ENCODE data around the gene TBX1. TPM values are rescaled to one million over a fixed set of nuclear protein-coding genes. Genes with fewer than 3 reads are reported as not detected.

Gene TBX1
- total RNA-seq, 1 experiment from 2014 or later: 3.9 TPM

DNA sequence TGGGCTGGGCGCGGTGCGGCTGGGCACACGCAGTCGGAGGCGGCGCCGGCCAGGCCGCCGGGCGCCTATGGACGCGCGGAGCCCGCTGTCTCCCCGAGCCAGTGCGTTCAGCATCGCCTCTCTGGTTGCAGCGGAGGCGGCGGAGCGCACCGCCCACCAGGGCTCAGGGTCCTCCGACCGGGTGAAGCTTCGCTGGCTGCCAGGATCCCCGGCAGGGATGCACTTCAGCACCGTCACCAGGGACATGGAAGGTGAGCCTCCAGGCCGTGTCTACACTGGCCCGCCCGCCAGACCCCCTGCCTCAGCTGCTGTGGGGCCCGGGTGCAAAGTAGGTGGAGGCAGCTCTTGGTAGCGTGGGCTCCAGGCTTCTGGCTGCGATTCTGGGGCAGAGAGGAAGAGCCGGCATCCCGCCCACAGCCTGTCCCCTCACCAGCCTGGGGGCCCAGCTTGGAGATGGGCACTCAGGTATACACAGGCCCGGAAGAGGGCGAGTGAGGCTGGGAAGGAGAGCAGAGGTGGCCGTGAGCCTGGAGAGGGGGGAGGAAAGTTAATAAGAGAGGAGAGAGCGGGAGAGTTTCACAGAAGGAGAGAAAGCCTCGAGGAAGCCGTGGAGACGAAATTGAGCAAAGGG lies 1.0 kb upstream of the TBX1 start:
- Histone ChIP-seq H3K4me3 (replicated peaks in 1 of 2; ENCODE audit: low read depth in 1 of 2, low read length in 2 of 2) (no peak overlapping the region), H3K9me3 (ENCODE audit: control insufficient read depth in 1 of 2, insufficient read depth in 1 of 2, low read depth in 1 of 2, low read length in 2 of 2) (no peaks in the 10 kb centered on the region), H2AFZ (ENCODE audit: low read depth, low read length, poor library complexity, severe bottlenecking) (no peak overlapping the region), H4K20me1 (ENCODE audit: insufficient read depth) (no peaks in the 10 kb centered on the region), H3K79me2 (ENCODE audit: insufficient read depth, low read length) (no peaks in the 10 kb centered on the region), H3K27ac (ENCODE audit: low read depth, low read length) (no peak overlapping the region), H3K9ac (ENCODE audit: low read length) (no peak overlapping the region), H3K9me2 (ENCODE audit: insufficient read depth) (no peaks in the 10 kb centered on the region), H3K27me3 (ENCODE audit: insufficient read depth, low read length) (no peaks in the 10 kb centered on the region), H3K4me2 (ENCODE audit: low read length) (no peak overlapping the region), H3K36me3 (ENCODE audit: control insufficient read depth in 1 of 2, insufficient read depth in 2 of 2, low read length in 2 of 2) (no peaks in the 10 kb centered on the region), H3K4me1 (ENCODE audit: control insufficient read depth in 1 of 2, insufficient read depth in 2 of 2, low read length in 2 of 2) (peaks cover 4 to 16% of the 10 kb centered on the region in 2 experiments; a peak in 3 of 4 replicates)
- CTCF ChIA-PET: no interaction called here
- BruUV-seq (replicated peaks): no TSS peak
- no peak for ATAC-seq
- DNase-seq (ENCODE audit: low read depth, low spot score): no peak
- intact Hi-C loops (cut with micrococcal nuclease): no loop called here
- POLR2A ChIA-PET: no interaction called here
- TF ChIP-seq SP1 (IDR thresholded peaks at IDR 0.05; ENCODE audit: low read depth): no peak
- TF ChIP-seq POLR2A (IDR thresholded peaks at IDR 0.05; ENCODE audit: borderline replicate concordance, extremely low read depth, insufficient read depth, insufficient read length): no peak
- no peak for TF ChIP-seq MAX (IDR thresholded peaks at IDR 0.05)
- RAD21 ChIA-PET (ENCODE audit: low non-redundant PET in 1 of 2, low total read pairs in 2 of 2, uncharacterized antibody in 2 of 2, unreplicated experiment in 2 of 2): no interaction called here

- ATAC-seq: no peak
- TF ChIP-seq SIN3A (IDR thresholded peaks at IDR 0.05; ENCODE audit: low read depth) (no peak), TCF7L2 (IDR thresholded peaks at IDR 0.05; ENCODE audit: borderline replicate concordance, extremely low read depth, insufficient read depth, insufficient read length) (no peak), CBX3 (IDR thresholded peaks at IDR 0.05; ENCODE audit: low read depth) (no peak), ATF3 (IDR thresholded peaks at IDR 0.05) (no peak), SRF (IDR thresholded peaks at IDR 0.05; ENCODE audit: low read depth) (no peak), MAX (IDR thresholded peaks at IDR 0.05) (no peak), EZH2phosphoT487 (IDR thresholded peaks at IDR 0.05; ENCODE audit: borderline replicate concordance) (no peak), ZFX (IDR thresholded peaks at IDR 0.05) (no peak), EGR1 (IDR thresholded peaks at IDR 0.05; ENCODE audit: low read depth) (no peak), JUND (IDR thresholded peaks at IDR 0.05) (no peak), CEBPB (IDR thresholded peaks at IDR 0.05; ENCODE audit: low read depth) (no peak)
- TF ChIP-seq, protein P1, sequence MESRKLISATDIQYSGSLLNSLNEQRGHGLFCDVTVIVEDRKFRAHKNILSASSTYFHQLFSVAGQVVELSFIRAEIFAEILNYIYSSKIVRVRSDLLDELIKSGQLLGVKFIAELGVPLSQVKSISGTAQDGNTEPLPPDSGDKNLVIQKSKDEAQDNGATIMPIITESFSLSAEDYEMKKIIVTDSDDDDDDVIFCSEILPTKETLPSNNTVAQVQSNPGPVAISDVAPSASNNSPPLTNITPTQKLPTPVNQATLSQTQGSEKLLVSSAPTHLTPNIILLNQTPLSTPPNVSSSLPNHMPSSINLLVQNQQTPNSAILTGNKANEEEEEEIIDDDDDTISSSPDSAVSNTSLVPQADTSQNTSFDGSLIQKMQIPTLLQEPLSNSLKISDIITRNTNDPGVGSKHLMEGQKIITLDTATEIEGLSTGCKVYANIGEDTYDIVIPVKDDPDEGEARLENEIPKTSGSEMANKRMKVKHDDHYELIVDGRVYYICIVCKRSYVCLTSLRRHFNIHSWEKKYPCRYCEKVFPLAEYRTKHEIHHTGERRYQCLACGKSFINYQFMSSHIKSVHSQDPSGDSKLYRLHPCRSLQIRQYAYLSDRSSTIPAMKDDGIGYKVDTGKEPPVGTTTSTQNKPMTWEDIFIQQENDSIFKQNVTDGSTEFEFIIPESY (IDR thresholded peaks at IDR 0.05; ENCODE audit: extremely low read depth, insufficient replicate concordance, low read length): no peak
Observed at GRCh38 chr22:19760951-19761724, 560 bp downstream of the TBX1 start.

More at GRCh38 chr22:19760951-19761724, 560 bp downstream of the TBX1 start:
- Histone ChIP-seq H3K9ac (ENCODE audit: low read length) (no peak overlapping the region), H3K9me2 (ENCODE audit: insufficient read depth) (no peaks in the 10 kb centered on the region), H3K36me3 (ENCODE audit: control insufficient read depth in 1 of 2, insufficient read depth in 2 of 2, low read length in 2 of 2) (no peaks in the 10 kb centered on the region), H3K9me3 (ENCODE audit: control insufficient read depth in 1 of 2, insufficient read depth in 1 of 2, low read depth in 1 of 2, low read length in 2 of 2) (no peaks in the 10 kb centered on the region), H3K4me3 (replicated peaks in 1 of 2; ENCODE audit: low read depth in 1 of 2, low read length in 2 of 2) (no peak overlapping the region), H3K4me1 (ENCODE audit: control insufficient read depth in 1 of 2, insufficient read depth in 2 of 2, low read length in 2 of 2) (peaks cover 10 to 23% of the 10 kb centered on the region in 2 experiments), H3K27me3 (ENCODE audit: insufficient read depth, low read length) (no peaks in the 10 kb centered on the region), H3K79me2 (ENCODE audit: insufficient read depth, low read length) (no peaks in the 10 kb centered on the region), H4K20me1 (ENCODE audit: insufficient read depth) (no peaks in the 10 kb centered on the region), H3K4me2 (ENCODE audit: low read length) (no peak overlapping the region), H2AFZ (ENCODE audit: low read depth, low read length, poor library complexity, severe bottlenecking) (no peak overlapping the region), H3K27ac (ENCODE audit: low read depth, low read length) (no peak overlapping the region)
- BruUV-seq (replicated peaks): no TSS peak
- intact Hi-C loops (cut with micrococcal nuclease): no loop called here
- POLR2A ChIA-PET: no interaction called here
- DNase-seq (ENCODE audit: low read depth, low spot score): no peak
- CTCF ChIA-PET: no interaction called here
- RAD21 ChIA-PET (ENCODE audit: low non-redundant PET in 1 of 2, low total read pairs in 2 of 2, uncharacterized antibody in 2 of 2, unreplicated experiment in 2 of 2): no interaction called here

Measured in HCT116 (cell line).